Kidney glomerular epithelial cell (primary cell): ENCODE measurements around the gene GOT2.
"Not testable (repeated sequence)": the region's sequence is repeated elsewhere in the genome, so short reads cannot be mapped to it uniquely, and the experiment has no call there.

Experiments
- DNase-seq: peaks from one replicate; lab custom pipeline; 2025; lab: John Stamatoyannopoulos, UW

GOT2 gene

DNA sequence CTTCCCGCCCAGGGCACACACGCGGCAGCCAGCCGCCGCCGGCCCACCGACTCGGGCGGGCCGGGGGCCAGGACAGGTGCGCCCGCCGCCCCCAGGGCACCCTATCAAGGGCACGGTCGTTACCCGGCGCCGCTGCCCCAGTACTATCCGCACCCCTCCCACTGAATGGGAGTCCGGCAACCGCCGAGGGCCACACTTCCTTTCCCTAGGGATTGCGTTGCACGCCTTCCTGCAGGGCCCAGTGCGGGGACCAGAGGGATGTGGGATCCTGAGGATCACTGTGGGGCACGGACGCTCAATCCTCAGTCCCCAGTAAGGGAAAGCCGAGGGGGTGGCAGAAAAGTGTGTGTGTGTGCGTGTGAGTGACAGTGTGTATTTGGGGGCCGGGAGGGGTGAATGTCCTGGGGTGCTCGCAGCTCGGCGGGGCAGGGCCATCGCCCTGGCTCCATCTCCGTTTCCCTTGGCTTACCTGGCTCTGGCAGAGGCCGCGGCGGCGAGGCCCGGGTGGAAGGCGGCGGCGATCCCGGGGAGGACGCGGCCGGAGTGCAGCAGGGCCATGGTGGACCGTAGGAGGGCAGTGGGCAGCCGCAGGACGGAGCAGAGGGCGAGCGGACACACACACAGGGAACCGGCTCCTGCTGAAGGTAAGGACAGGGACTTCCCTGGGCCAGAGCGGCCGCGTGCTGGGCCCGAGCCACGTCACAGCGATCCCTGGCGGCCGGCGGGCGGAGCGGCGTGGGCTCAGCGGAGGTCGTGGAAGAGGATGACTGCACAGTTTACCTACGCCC is at the start of gene GOT2:
Gene GOT2 (minus strand): TSS at position 646 of the 788 bp plus-strand sequence. CDS start 88 bp downstream, at position 558.
- peak; percentile 90 for DNase-seq

DNA sequence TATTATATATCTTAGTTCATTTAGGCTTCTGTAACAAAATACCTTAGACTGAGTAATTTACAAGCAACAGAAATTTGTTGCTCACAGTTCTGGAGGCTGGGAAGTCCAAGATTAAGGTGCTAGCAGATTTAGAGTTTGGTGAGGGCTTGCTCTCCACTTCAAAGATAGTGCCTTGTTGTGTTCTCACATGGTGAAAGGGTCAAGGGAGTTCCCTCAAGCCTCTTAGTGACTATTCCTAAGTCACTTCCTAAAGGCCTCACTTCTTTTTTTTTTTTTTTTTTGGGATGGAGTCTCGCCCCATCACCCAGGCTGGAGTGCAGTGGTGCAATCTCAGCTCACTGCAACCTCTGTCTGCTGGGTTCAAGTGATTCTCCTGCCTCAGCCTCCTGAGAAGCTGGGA is 45.2 kb upstream of the GOT2 start:
- DNase-seq = not testable (repeated sequence)

DNA sequence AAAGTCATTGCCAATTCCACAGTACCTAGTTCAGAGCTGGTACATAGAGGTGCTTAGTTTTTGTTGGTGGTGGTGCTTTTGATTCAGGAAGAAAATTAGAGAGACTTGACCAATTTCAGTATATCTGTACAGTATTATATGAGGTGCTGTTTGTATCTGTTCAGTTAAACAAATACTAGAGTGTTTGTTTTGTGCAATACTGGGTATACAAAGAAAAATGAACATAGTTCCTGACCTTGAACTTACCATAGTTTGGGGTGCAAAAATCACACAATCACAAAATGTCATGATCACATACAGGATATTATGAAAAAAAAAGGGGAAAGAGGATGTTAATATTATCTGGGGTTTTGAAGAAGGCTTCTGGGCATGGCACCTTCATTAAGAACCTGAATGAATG is 39.8 kb upstream of the GOT2 start:
- no peak for DNase-seq

DNA sequence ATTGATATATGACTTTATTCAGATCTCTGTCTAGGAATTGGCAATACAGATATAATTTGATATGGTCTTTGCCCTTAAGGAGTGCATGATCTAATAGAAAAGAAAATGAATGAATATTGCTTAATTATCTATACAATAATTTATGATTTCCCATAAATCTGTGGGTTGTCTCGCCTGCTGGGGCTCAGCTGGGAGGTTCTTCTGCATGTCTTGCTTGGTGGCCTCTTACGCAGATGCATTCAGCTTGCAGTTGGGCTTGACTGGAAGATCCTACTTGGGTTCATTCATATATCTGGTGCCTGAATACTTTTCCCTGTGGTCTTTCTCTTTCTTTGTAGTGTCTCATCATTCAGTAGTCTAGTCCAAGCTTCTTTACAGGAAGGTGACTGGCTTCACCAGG is 34.0 kb upstream of the GOT2 start:
- DNase-seq = no peak

DNA sequence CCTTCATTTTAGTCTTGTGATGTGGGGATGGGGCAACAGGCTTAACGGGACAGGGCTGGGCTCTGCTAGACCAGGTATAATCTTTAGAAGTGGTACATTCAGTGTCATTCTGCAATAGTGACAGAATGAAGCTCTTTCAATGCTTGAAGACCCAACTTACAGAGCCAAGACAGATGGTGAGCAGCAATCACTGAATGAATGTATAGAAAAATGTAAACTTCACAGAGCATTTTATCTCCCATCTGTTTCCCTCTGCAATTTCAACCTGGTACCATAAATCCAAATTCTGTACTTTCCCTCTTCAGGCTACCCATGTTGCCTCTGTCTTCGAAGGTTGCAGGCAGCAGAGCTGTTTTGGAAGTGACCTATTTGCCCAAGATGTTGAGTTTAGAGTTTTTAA is 33.5 kb upstream of the GOT2 start:
- DNase-seq = no peak

DNA sequence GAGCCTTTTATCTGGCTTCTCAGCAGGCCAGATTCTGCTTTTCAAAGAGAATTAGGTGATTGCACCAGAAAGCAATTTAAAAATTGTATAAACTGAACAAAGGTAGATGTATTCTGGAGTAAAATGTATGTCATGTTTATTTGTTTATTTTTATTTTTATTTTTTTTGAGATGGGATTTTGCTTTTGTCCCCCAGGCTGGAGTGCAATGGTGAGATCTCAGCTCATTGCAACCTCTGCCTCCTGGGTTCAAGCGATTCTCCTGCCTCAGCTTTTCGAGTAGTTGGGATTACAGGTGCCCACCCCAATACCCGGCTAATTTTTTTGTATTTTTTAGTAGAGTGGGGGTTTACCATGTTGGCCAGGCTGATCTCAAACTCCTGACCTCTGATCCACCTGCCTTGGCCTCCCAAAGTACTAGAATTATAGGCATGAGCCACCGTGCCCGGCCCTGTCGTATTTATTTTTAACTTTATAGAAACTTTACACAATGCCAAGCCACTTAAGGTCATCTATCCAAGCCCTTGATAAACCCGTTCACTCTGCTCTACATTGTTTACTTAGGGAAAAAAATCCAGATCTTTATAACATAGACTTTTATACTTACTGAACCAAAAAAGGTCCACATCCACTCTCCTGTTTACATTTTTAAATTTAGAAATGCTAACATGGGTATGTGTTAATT is 22.7 kb upstream of the GOT2 start:
- no peak for DNase-seq

DNA sequence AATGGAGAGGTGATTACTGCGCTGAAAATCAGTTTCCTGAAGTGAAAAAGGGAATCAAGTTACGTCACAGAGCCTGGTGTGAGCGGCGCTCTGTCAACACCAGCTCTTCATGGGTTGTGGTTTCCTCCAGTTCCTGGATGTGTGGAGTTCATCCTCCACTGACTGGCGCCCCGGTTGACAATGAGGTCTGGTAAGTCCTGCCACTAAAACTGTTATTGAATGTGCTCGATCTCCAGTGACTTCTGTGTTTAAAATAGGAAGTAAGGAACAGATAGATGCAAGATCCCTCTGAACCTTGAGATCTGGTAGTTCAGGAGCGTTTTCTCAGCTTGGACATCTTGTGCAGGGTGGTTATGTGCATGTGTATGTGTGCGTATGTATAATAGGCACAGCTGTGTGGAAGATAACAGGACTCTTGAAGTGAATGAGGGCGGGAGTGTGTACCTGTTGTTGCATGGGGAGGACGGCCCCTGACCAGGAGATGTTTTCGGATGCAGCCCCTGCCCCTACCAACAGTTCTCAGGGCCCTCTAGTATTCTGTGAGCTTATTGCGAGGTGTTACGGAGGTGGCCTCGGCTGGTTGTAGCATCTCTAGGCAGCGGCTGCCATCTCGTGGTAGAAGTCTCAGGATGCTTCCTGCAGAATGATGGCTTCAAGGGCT is 22.0 kb upstream of the GOT2 start:
- DNase-seq = peak; percentile 57

DNA sequence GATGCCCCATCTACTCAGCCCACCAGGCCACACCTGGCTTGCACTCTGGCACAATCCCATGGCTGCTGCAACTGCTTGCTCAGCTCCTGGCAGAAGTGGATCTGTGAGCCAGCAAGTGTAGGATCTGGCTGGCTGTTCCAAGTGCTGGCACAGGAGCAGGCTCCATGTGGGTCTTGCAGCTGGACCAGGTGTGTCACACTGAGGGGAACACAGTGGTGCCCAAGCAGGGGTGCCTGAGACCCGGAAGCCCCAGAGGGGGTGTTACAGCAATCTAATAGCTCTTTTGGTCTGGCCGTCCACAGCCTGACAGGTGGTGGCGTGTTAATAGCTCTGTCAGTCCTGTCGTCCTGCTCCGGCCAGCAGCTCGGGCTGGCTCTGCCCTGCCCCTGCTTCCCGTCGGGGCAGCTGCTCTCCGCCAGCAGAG is 19.6 kb upstream of the GOT2 start:
- DNase-seq = no peak

DNA sequence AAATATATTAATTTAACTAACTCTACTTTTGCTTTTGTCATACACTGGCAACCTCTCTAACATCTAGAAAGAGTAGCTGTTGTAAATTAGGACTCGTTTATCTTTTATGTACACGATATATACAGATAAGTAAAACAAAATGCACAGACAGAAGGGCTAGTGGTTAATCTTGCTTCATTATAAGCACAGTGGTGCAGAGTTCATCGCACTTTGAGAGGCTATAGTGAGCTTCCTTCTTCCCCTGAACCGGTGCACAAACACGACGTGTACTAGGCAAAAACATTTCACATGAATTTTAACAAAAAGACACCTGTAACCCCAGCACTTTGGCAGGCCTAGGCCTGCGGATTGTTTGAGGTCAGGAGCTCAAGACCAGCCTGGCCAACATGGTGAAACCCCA is 10.4 kb upstream of the GOT2 start:
- DNase-seq = no peak

DNA sequence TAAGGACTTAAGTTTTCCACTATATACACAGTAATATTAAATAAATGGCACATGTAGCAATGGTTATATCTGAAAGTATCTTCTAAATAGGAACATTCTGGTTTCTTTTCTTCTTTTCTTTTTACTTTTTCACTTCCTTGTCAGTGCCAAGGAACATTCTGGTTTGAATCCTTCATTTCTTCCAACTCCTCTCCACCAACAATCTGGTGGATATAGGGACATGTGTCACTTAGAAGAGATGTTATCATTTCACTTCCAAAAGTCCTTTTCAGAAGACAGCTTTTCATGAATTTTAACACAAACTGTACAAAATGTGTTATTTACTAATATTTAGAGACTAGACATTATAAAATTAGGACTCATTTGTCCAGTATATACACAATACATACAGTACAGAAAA is 7.9 kb upstream of the GOT2 start:
- DNase-seq = no peak

DNA sequence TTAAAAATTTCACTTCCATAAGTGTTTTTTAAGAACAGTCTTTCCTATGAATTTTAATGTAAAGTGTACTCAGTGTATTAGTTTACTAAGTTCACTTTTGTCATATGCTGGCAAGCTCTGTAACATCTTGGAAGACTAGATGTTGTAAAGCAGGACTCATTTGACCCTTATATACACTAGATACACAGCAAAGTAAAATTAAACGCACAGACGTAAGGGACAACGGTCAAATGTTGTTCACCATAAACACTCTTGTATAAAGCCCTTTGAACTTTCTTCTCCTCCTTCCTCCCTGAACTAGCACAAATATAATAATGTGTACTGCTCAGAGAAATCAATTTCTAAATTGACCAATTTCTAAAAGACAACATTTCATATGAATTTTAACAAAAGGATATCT is 7.0 kb upstream of the GOT2 start:
- DNase-seq = no peak

DNA sequence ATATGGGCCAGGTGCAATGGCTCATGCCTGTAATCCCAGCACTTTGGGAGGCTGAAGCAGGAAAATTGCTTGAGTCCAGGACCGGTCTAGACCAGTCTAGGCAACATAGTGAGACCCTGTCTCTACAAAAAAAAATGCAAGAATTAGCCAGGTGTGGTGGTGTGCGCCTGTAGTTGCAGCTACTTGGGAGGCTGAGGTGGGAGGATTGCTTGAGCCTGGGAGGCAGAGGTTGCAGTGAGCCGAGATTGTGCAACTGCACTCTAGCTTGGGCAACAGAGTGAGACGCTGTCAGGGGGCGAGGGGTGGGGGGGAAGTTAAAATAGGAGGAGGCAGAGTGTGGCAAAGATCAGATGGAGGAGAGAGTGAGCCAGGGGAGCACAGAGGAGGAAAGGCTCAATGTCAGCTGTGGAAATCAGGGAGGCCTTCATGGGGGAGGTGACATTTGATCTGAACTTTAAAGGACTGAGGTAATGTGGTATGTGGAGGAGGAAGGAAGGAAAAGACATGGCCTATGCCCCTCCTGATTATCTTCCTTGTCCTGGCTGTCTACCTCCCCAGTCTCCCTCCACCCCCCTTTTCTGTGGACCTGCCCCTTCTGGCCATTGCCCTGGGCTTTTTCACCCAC is 4.7 kb upstream of the GOT2 start:
- no peak for DNase-seq

DNA sequence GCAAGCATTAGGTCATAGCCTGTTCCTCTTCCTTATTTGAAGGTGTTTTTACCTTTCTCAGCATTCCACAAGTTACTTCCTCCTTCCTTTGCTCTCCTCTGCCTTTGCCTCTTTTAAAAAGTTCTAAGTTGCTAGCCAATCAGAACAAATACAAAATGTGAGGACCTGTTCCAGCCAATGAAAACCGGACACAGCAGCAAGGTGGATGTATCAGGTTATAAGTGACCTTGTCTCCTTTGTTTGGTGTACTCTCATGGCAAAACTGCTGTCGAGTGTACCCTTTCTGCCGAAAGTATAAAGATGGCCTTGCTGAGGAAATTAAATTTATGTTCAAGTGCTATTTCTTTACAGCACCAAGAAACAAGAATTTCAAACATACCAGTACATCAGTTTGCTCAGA is 2.2 kb upstream of the GOT2 start:
- DNase-seq = not testable (repeated sequence)

DNA sequence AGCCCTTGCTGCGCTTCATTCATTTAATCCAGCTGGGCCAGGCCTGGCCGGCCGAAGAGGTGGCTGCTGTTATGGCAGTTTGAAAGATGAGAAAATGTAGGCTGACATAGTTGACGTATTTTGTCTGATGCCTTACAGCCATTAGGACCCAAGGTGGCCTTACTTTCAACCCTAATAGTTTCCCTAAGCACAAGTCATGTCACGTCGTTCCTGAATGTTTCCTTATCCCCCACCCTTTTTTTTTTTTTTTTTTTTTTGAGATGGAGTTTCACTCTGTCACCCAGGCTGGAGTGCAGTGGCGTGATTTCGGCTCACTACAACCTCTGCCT is 307 bp upstream of the GOT2 start:
- no peak for DNase-seq

DNA sequence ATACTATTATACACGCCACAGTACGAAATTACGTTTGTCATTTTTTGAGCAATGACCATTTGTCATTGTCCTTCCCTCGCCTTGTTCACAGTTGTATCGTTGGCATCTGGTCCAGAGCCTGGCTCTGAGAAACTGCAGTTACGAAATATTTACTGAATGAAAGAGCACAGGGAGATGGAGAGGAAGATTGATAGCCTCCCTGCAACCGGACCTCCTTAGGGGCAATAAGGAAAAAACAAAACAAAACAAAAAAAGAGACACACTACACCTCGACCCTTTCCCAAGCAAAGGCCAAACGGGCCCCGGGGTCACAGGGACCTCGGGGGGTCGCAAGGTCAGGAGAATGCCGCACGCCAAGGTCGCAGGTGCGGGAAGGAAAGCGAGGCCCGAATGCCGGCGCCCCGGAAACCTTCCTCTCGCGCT is 857 bp downstream of the GOT2 start:
- peak; percentile 4 for DNase-seq

DNA sequence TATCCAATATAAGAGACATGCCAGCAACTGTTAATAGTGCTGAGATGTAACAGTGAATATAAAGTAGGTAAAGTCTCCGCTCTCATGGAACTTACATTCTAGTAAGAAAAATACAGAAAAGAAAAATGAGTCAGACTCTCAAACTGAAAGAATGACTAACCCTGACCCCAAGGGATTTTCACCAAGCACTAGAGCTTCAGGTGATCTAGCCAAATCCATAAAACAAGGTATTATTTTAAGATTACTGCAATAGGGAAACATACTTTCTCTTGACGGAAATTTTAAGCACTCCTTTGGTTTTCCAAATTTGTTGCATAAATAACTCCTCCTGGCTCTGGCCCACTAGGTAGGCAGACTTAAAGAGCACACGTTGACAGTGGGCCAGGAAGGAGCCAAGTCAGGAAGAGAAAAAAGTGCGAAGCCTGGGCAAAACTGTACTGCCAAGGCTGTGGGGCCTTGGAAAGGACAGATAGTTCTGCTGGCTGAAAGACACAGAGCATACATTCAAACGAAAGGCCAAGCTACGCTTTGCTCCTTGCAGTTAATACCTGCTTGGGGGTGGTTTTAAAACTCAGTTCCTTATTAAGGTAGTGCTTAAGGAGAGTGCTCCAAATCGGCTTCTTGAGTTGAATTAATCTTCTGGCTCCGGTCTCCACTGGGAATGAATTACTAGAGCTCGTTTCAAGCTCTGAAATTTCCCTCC is 1.4 kb downstream of the GOT2 start:
- peak; percentile 2 for DNase-seq

DNA sequence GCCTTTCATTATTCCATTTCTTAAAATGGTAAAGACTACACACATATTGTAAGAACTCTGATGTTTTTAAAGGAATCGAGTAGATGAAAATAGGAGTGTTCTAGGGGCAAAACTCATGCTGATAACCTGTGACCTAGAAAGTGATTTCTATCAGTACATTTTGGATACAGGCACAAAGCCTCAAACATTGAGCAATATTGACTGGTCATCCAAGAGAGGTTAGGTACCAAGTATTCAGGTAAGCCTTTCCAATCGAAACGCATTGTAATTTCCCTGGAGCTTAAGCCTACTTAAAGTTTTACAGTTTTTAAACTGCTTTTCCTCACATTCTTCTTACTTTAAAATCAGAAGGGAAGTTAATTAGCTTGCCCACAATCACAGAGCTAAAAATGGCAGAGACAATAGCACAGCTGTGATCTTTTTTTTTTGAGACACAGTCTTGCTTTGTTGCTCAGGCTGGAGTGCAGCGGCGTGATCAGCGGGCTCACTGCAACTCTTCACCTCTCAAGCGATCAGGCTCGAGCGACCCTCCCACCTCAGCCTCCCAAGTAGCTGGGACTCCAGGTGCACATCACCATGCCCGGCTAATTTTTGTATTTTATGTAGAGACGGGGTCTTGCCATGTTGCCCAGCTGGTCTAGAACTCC is 3.3 kb downstream of the GOT2 start:
- no peak for DNase-seq

DNA sequence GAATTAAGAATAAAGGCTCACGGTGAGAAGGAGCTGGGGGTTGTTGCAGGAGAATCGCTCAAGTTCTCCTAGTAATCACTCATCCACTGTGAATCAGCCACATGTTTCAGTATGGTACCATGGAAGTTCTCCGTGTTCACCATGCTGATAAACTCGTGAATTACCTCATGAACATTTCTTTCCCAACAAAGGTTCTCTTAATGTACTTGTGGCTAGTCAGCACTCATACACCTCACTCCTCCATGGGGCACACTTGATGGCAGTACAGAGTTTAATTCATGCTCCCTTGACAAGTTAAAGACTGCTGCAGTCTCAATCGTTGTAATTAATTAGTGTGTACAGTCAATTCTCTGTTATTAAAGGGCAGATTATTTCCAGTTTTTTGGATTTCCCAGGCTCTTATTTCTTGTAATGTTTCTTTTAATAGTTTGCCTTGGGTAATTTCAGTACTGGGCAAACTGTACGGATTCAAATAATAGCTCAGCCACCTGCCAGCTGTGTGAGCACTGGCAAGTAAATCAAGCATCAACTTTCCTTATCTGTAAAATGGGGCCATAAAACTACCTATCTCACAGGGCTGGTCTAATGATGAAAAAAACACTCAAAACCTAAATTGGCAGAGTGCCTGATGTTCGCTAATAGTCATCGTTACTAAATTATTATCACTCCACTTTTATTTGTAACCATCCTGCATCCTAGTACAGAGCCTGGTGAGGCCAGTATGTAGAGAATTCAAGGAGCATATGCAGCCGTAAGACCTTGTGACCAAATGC is 6.1 kb downstream of the GOT2 start:
- DNase-seq = no peak

DNA sequence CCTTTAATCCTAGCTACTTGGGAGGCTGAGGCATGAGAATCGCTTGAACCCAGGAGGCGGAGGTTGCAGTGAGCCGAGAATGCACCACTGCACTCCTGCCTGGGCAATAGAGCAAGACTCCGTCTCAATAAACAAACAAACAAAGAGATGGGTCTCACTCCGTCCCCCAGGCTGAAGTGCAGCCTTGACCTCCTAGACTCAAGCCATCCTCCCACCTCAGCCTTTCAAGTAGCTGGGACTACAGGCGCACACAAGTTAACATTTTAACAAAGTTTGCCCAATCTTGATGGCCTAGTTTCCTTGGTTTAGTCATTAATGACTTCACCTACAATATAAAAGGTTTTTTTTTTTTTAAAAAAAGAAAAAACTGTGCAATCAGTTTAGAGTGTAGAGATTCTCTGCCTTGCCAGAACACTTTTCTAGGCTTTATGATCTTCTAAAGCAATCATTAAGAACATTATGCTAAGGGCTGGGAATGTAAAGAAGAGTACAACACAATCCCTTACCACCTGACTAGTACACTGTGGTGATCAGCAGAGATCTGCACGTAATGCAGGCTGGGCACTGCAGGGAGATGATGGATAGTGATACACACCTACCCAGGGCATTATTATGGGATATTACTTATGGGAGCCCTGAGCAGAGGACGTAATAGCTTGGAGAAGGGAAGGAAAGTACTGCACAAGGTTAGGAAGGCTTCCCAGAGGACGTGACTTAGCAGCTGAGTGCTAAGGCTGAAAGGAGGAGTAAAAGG is 6.9 kb downstream of the GOT2 start:
- DNase-seq = no peak

DNA sequence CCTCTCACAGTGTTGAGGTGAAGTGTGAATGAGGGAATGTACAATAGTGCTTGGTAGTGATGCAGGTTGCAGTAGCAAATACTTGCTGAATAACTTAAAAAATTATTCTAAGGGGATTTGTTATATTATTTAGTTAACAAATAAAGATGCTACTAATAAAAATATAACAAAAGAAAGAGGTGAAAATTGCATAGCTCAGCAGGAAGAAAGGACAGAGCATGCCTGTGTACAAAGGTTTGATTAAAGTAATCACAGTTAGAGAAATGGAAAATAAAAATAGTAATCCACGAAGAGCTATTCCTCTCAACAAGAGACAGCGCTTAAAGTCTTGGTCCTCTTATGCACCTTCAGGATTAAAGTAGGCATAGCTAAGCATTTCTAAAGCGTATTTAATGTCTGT is 11.0 kb downstream of the GOT2 start:
- no peak for DNase-seq
